Gastrocnemius medialis (tissue), 4 donors: ENCODE measurements around the gene ERC2. TPM values are rescaled to one million over a fixed set of nuclear protein-coding genes. Genes with fewer than 3 reads are reported as not detected.

Source experiments
- ATAC-seq, 2 donors: fragments of 150-250 bp; one replicate each; pipeline ENCODE4 v1.9.1; 2016
- DNase-seq, 2 donors: peaks; one replicate each; pipeline ENCODE4 v3.0.0-alpha.2; 2019
- H3K27ac ChIP-seq, 4 donors: fragments of 200-600 bp; sonication (generic); 1 replicate in 1 of 4; 2 replicates in 3 of 4; pipeline ENCODE4 v1.5.1; 2016 to 2018; ENCODE audit warnings: mild to moderate bottlenecking in 2 of 4, moderate library complexity in 1 of 4
- H3K27me3 ChIP-seq, 3 donors: fragments of 200-600 bp; sonication (generic) in 2 of 3; 1 replicate in 1 of 3; 2 replicates in 2 of 3; pipeline versions ENCODE4 v1.5.1 to v1.6.0; 2016 to 2019; ENCODE audit warnings: mild to moderate bottlenecking in 1 of 3, moderate library complexity in 1 of 3
- H3K36me3 ChIP-seq, 2 donors: fragments of 200-600 bp; sonication (generic) in 1 of 2; one replicate each; pipeline ENCODE4 v1.5.1; 2017 to 2018
- H3K4me1 ChIP-seq, 2 donors: fragments of 200-600 bp; sonication (generic) in 1 of 2; one replicate each; pipeline ENCODE4 v1.5.1; 2016 to 2017; ENCODE audit warnings: mild to moderate bottlenecking in 2 of 2
- H3K4me3 ChIP-seq, 4 donors: fragments of 200-600 bp; sonication (generic) in 3 of 4; 1 replicate in 1 of 4; 2 replicates in 3 of 4; pipeline ENCODE4 v1.5.1; 2016 to 2019; ENCODE audit warnings: mild to moderate bottlenecking in 2 of 4
- H3K9me3 ChIP-seq, 3 donors: fragments of 200-600 bp; sonication (generic) in 2 of 3; 1 replicate in 1 of 3; 2 replicates in 2 of 3; pipeline ENCODE4 v1.5.1; 2016 to 2019
- POLR2A ChIP-seq, 2 donors: fragments of 450-650 bp; IDR thresholded peaks; one replicate each; pipeline ENCODE4 v1.6.1; 2017; ENCODE audit warnings: antibody characterized with exemption in 2 of 2, mild to moderate bottlenecking in 2 of 2, moderate library complexity in 2 of 2
- in situ Hi-C, 4 donors: fragments of 200-750 bp; cut with MboI; loops; one replicate each; pipeline versions ENCODE4 v1.15.0 to v1.8.0; 2017; ENCODE audit warnings: low sequenced_read_pairs in 4 of 4
- intact Hi-C: fragments of 100-400 bp; cut with DNase I; formaldehyde crosslinking; loops from one replicate; pipeline ENCODE4 v1.15.1; 2023; ENCODE audit warnings: low total_unique reads
- total RNA-seq, 4 donors: library from RNA; depleted of rRNA; stranded (reverse); fragments of >200 nt; gene quantifications; one replicate each; pipeline versions ENCODE4 v1.1.0 to v1.2.3, GENCODE V29; 2016
- TF ChIP-seq, protein P1 (sequence below), 5 experiments: fragments of 450-650 bp in 3 of 5; fragments of 200-600 bp in 2 of 5; sonication (generic) in 2 of 5; IDR thresholded peaks in 4 of 5; conservative IDR thresholded peaks in 1 of 5; 1 replicate in 4 of 5; 2 replicates in 1 of 5; pipeline ENCODE4 v1.5.1; 2016 to 2019; ENCODE audit warnings: antibody characterized with exemption in 5 of 5, mild to moderate bottlenecking in 3 of 5, moderate library complexity in 3 of 5

The ERC2 gene
- total RNA-seq, 4 donors from 2014 or later, result not detected

DNA sequence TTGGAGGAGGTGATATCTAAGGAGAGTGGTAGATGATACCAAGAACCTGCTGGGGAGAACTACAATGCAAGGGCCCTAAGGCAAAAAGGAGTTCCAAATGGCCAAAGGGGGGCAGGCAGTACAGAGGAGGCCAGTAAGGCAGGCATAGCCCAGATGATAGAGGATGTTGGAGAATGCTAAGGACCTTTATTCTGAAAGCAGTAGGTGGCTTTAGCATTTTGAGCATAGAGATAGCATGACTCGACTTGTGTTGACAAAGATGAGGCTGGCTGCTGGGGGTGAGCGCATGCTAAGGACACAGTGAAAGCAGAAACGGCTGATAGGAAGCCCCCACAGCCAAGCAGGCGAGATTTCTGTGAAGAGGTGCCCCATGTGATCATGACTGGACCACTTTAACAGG, 419.3 kb downstream of the ERC2 start:
- DNase-seq, result no peak
- no peaks in the 10 kb centered on the region for H3K4me1 ChIP-seq
- H3K27me3 ChIP-seq, result no peaks in the 10 kb centered on the region
- no peak for ATAC-seq
- H3K9me3 ChIP-seq, result no peaks in the 10 kb centered on the region
- in situ Hi-C loops, result no loop called here
- no peaks in the 10 kb centered on the region for H3K36me3 ChIP-seq
- intact Hi-C loops, result no loop called here
- no peak overlapping the region for H3K27ac ChIP-seq
- no peak overlapping the region for H3K4me3 ChIP-seq
- TF ChIP-seq, protein P1, sequence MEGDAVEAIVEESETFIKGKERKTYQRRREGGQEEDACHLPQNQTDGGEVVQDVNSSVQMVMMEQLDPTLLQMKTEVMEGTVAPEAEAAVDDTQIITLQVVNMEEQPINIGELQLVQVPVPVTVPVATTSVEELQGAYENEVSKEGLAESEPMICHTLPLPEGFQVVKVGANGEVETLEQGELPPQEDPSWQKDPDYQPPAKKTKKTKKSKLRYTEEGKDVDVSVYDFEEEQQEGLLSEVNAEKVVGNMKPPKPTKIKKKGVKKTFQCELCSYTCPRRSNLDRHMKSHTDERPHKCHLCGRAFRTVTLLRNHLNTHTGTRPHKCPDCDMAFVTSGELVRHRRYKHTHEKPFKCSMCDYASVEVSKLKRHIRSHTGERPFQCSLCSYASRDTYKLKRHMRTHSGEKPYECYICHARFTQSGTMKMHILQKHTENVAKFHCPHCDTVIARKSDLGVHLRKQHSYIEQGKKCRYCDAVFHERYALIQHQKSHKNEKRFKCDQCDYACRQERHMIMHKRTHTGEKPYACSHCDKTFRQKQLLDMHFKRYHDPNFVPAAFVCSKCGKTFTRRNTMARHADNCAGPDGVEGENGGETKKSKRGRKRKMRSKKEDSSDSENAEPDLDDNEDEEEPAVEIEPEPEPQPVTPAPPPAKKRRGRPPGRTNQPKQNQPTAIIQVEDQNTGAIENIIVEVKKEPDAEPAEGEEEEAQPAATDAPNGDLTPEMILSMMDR (IDR thresholded peaks at IDR 0.05 in 4 of 5, conservative IDR thresholded peaks at IDR 0.05 in 1 of 5), result no peak
- no peak for TF ChIP-seq POLR2A (IDR thresholded peaks at IDR 0.05)

DNA sequence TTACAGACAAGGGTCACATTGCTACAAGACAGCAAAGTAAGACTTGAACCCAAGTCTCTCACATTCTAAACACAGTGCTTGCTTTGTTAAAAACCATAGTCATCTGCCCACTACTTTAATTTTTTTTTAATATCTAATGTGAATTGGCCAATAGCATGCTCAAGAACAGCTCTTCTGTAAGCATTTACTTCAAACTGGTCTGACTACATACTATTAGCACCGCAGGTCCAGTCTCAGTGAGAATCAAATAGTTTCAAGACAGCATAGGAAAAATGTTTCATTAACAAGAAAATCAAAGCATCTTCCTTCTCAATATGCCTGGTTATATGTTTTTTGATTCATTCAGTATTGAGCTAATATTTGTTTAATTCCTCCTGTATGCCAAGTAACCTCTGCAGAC, 419.9 kb downstream of the ERC2 start:
- intact Hi-C loops, result no loop called here
- no peak for ATAC-seq
- Histone ChIP-seq H3K27ac (no peak overlapping the region), H3K4me3 (no peak overlapping the region), H3K27me3 (no peaks in the 10 kb centered on the region), H3K4me1 (no peaks in the 10 kb centered on the region), H3K36me3 (no peaks in the 10 kb centered on the region), H3K9me3 (no peaks in the 10 kb centered on the region)
- in situ Hi-C loops, result no loop called here
- DNase-seq, result no peak
- TF ChIP-seq POLR2A (IDR thresholded peaks at IDR 0.05), result no peak
- TF ChIP-seq, protein P1 (IDR thresholded peaks at IDR 0.05 in 4 of 5, conservative IDR thresholded peaks at IDR 0.05 in 1 of 5), result no peak

DNA sequence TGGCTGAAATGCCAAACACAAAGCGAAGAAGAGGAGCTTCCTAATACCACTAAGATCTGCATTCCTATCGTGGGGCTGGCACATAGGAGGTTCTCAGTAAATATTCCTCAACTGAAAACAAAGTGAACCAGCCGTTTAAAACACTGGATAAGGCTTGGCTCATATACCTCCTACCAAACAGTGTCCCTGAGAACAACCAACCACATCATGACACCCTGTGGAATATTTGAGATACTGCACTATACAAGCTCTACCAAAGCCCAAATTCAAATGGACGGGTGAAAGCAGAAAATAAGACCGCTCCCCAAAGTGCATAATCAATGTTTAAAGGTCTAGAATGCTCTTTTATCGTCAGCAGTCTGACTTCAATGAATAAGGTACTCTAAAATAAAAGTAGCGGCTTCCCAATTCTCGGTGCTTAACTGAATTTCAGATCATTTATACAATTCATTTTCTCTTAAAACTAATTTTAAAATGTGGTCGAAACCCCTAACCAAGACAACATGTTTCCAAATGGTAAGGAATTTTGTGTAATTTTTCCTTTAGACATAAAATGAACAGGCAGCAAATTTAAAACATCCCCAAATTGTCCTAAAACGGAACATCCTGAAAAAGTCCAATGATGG, 425.8 kb downstream of the ERC2 start:
- Histone ChIP-seq H3K36me3 (no peaks in the 10 kb centered on the region), H3K27ac (no peak overlapping the region), H3K4me1 (no peaks in the 10 kb centered on the region), H3K9me3 (no peaks in the 10 kb centered on the region), H3K4me3 (no peak overlapping the region), H3K27me3 (no peaks in the 10 kb centered on the region)
- in situ Hi-C loops (no loop called here), intact Hi-C loops (loop anchor here (5.0 kb wide), 1 partner anchor 555 kb away; the partner anchor contains the start of gene WNT5A)
- TF ChIP-seq, protein P1 (IDR thresholded peaks at IDR 0.05 in 4 of 5, conservative IDR thresholded peaks at IDR 0.05 in 1 of 5), result peak in 2 of 5 experiments; percentile 17 to 27
- TF ChIP-seq POLR2A (IDR thresholded peaks at IDR 0.05), result no peak
- DNase-seq (no peak), ATAC-seq (no peak)

DNA sequence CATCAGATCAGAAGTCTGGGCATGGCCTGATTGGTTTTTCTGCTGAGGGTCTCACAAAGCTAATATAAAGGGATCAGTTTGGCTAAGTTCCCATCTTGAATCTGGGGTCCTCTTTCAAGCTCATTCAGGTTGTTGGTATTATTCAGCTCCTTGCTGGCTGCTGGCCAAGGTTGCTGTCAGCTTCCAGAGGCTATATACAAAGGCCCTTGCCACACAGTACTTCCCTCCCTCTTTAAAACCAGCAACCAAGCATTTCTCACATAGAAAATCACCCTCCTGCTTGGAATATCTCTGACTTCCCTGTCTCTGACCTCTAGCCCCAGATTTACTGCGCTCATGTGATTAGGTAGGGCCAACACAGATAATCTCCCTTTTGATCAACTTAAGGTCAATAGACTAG, 442.9 kb downstream of the ERC2 start:
- TF ChIP-seq POLR2A (IDR thresholded peaks at IDR 0.05), result no peak
- TF ChIP-seq, protein P1 (IDR thresholded peaks at IDR 0.05 in 4 of 5, conservative IDR thresholded peaks at IDR 0.05 in 1 of 5), result no peak
- Histone ChIP-seq H3K4me1 (no peaks in the 10 kb centered on the region), H3K27ac (no peak overlapping the region), H3K4me3 (no peak overlapping the region), H3K27me3 (no peaks in the 10 kb centered on the region), H3K9me3 (no peaks in the 10 kb centered on the region), H3K36me3 (no peaks in the 10 kb centered on the region)
- intact Hi-C loops, result no loop called here
- in situ Hi-C loops, result no loop called here
- ATAC-seq (no peak), DNase-seq (no peak)

DNA sequence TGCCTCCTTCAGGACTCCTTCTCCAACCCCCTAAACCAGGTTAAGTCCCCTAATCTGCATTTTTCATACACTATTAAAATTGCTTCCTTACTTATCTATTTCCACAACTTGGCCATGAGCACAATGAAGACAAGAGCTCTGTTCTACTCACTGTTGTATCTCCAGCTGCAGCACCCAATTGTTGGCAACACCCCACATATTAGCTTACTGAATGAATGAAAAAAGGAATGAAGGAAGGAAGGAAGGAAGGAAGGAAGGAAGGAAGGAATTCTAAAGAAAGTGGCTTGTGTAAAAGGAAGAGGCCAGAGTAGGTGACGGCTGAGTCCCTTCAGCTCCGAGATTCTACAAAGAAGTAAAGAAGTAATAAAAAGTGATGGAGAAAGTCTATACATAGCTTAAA, 444.7 kb downstream of the ERC2 start:
- TF ChIP-seq, protein P1 (IDR thresholded peaks at IDR 0.05 in 4 of 5, conservative IDR thresholded peaks at IDR 0.05 in 1 of 5), result no peak
- no peaks in the 10 kb centered on the region for H3K27me3 ChIP-seq

More for the DNA sequence above, 444.7 kb downstream of the ERC2 start:
- Histone ChIP-seq H3K4me1 (no peaks in the 10 kb centered on the region), H3K9me3 (no peaks in the 10 kb centered on the region), H3K27ac (no peak overlapping the region), H3K4me3 (no peak overlapping the region), H3K36me3 (no peaks in the 10 kb centered on the region)
- no peak for DNase-seq
- in situ Hi-C loops, result no loop called here
- no peak for ATAC-seq
- intact Hi-C loops, result no loop called here
